Measurements from ENCODE around the gene ZDHHC14.

- TF ChIP-seq POLR2AphosphoS5 (IDR thresholded peaks at IDR 0.05; ENCODE audit: insufficient read depth in 1 of 2, low read depth in 1 of 2) (no peak), CTCF (IDR thresholded peaks at IDR 0.05) (no peak), POLR2A (IDR thresholded peaks at IDR 0.05) (no peak)
These were observed 149.1 kb downstream of the ZDHHC14 start for GRCh38 chr6:157530126-157530525.

All from vagina (tissue), 2 donors.